PC-9 (cell line): ENCODE results near the gene ST7. TPM values are rescaled to one million over a fixed set of nuclear protein-coding genes. Genes with fewer than 3 reads are reported as not detected.

Experiments
- BruUV-seq: library from RNA; stranded (reverse); fragments of 400-500 nt; replicated peaks from 2 replicates; lab custom pipeline; 2021; lab: Mats Ljungman, UMichigan
- CTCF ChIA-PET: fragments of 300-600 bp; sonication (Branson Sonifier 250); formaldehyde crosslinking; loops from one replicate; lab custom pipeline; 2022; ENCODE audit warnings: antibody characterized with exemption; lab: Charles Lee
- POLR2A ChIA-PET: fragments of 300-600 bp; sonication (Branson Sonifier 250); formaldehyde crosslinking; loops from one replicate; lab custom pipeline; 2022; ENCODE audit warnings: antibody characterized with exemption; ENCODE audit not compliant: unreplicated experiment; lab: Charles Lee
- DNase-seq, 2 experiments: peaks; one replicate each; pipeline versions ENCODE4 v3.0.0 to v3.0.0-alpha.2; 2015 to 2022; ENCODE audit warnings: mixed read lengths in 1 of 2
- H2AFZ ChIP-seq: fragments of 200-600 bp; sonication (generic); 2 replicates; pipeline ENCODE4 v1.8.1; 2017; ENCODE audit warnings: antibody characterized with exemption
- H3F3A ChIP-seq: fragments of 200-600 bp; sonication (generic); 2 replicates; pipeline ENCODE4 v1.8.1; 2017; ENCODE audit warnings: antibody characterized with exemption, mild to moderate bottlenecking, low read depth; ENCODE audit not compliant: insufficient read depth
- H3K27ac ChIP-seq: fragments of 200-600 bp; sonication (generic); 2 replicates; pipeline ENCODE4 v1.6.1; 2016; ENCODE audit warnings: mixed run types
- H3K27me3 ChIP-seq: fragments of 200-600 bp; sonication (generic); 2 replicates; pipeline ENCODE4 v1.6.1; 2016; ENCODE audit warnings: low read depth, mixed run types; ENCODE audit not compliant: insufficient read depth
- H3K36me3 ChIP-seq: fragments of 200-600 bp; sonication (generic); 2 replicates; pipeline ENCODE4 v1.6.1; 2016; ENCODE audit warnings: low read depth, mixed run types
- H3K4me1 ChIP-seq: fragments of 200-600 bp; sonication (generic); replicated peaks from 2 replicates; pipeline ENCODE4 v1.6.1; 2016; ENCODE audit warnings: mixed run types; ENCODE audit not compliant: insufficient read depth
- H3K4me2 ChIP-seq: fragments of 200-600 bp; sonication (generic); 2 replicates; pipeline ENCODE4 v1.6.1; 2017; ENCODE audit warnings: mixed run types
- H3K4me3 ChIP-seq: fragments of 200-600 bp; sonication (generic); 2 replicates; pipeline ENCODE4 v1.6.1; 2016; ENCODE audit warnings: mixed run types
- H3K79me2 ChIP-seq: fragments of 200-600 bp; sonication (generic); 2 replicates; pipeline ENCODE4 v1.6.1; 2017; ENCODE audit warnings: low read depth, mixed run types
- H3K9me2 ChIP-seq: fragments of 200-600 bp; sonication (generic); 2 replicates; pipeline ENCODE4 v1.8.1; 2017; ENCODE audit warnings: mild to moderate bottlenecking; ENCODE audit not compliant: insufficient read depth
- H3K9me3 ChIP-seq: fragments of 200-600 bp; sonication (generic); 2 replicates; pipeline ENCODE4 v1.8.1; 2016; ENCODE audit warnings: low read depth; ENCODE audit not compliant: insufficient read depth
- H4K20me1 ChIP-seq: fragments of 200-600 bp; sonication (generic); 2 replicates; pipeline ENCODE4 v1.8.1; 2017; ENCODE audit not compliant: insufficient read depth
- EZH2 ChIP-seq: fragments of 200-600 bp; sonication (generic); IDR thresholded peaks from 2 replicates; pipeline ENCODE4 v1.8.0; 2017; ENCODE audit warnings: antibody characterized with exemption, low read depth
- intact Hi-C: fragments of 100-400 bp; cut with micrococcal nuclease; formaldehyde crosslinking; loops from one replicate; pipeline ENCODE4 v1.10.0; 2022; ENCODE audit not compliant: unreplicated experiment
- total RNA-seq: library from RNA; stranded (reverse); gene quantifications from 2 replicates; pipeline ENCODE4 v1.2.3, GENCODE V29; 2021
- TF ChIP-seq, protein P1 (sequence below): fragments of 200-600 bp; sonication (generic); conservative IDR thresholded peaks from 2 replicates; pipeline ENCODE4 v1.6.1; 2017; ENCODE audit warnings: mixed run types, antibody characterized with exemption, mild to moderate bottlenecking, moderate library complexity

Gene ST7
- total RNA-seq, 1 experiment from 2014 or later: 25.8 TPM

DNA sequence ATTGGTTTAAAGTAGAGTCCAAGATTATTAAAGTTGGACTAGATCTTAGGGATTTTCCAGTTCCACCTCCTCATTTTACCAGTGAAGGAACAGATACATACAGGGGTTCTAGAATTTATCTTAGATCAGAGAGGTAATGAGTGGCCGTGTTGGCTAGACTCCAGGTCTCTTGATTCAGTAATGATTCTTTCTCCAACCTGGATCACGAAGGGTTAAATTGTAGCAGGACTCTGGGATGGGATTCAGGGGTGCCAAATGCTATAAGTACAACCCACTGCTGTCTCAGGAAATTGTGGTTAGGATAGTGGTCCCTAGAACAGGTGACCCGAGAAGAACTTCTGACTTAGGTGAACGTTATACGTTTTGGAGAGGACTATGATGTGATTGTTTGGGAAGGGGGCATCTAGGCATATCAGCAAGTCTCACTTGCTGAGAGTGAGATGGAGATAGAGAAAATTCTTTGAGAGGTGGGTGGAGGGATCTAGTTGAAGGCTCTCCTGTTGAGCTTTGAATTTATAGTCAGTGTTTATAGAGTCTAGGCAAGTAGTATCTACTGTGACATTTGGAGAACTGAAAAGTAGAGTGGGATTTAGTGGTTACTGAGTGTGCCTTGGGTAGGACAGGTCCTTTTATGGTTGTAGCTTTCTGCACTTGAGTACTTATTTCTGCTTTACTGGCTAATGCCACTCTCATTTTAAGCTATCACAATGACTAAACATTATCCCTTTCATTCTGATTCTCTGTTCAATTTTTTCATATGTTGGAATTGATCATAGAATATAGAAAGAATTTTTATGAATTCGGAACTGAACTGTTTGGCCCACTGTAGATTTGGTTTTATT, 58.3 kb downstream of the ST7 start:
- no peak overlapping the region for H3K4me2 ChIP-seq
- H3K4me3 ChIP-seq: no peak overlapping the region
- H3K9me2 ChIP-seq: no peaks in the 10 kb centered on the region; the same call in 1 of the 2 replicates
- no TSS peak for BruUV-seq
- no peaks in the 10 kb centered on the region for H3K27me3 ChIP-seq
- intact Hi-C loops: no loop called here
- no peak for DNase-seq
- H3K4me1 ChIP-seq: no peaks in the 10 kb centered on the region
- TF ChIP-seq, protein P1, sequence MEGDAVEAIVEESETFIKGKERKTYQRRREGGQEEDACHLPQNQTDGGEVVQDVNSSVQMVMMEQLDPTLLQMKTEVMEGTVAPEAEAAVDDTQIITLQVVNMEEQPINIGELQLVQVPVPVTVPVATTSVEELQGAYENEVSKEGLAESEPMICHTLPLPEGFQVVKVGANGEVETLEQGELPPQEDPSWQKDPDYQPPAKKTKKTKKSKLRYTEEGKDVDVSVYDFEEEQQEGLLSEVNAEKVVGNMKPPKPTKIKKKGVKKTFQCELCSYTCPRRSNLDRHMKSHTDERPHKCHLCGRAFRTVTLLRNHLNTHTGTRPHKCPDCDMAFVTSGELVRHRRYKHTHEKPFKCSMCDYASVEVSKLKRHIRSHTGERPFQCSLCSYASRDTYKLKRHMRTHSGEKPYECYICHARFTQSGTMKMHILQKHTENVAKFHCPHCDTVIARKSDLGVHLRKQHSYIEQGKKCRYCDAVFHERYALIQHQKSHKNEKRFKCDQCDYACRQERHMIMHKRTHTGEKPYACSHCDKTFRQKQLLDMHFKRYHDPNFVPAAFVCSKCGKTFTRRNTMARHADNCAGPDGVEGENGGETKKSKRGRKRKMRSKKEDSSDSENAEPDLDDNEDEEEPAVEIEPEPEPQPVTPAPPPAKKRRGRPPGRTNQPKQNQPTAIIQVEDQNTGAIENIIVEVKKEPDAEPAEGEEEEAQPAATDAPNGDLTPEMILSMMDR: no peak
- no peak for TF ChIP-seq EZH2
- H3F3A ChIP-seq: peaks cover 9% of the 10 kb centered on the region; the same call in 1 of the 2 replicates
- H3K9me3 ChIP-seq: no peaks in the 10 kb centered on the region
- H2AFZ ChIP-seq: no peak overlapping the region
- no peak overlapping the region for H3K27ac ChIP-seq
- H4K20me1 ChIP-seq: no peaks in the 10 kb centered on the region
- peaks cover 20% of the 10 kb centered on the region; the same call in 1 of the 2 replicates for H3K79me2 ChIP-seq
- POLR2A ChIA-PET: no interaction called here
- CTCF ChIA-PET: no interaction called here
- no peaks in the 10 kb centered on the region for H3K36me3 ChIP-seq

DNA sequence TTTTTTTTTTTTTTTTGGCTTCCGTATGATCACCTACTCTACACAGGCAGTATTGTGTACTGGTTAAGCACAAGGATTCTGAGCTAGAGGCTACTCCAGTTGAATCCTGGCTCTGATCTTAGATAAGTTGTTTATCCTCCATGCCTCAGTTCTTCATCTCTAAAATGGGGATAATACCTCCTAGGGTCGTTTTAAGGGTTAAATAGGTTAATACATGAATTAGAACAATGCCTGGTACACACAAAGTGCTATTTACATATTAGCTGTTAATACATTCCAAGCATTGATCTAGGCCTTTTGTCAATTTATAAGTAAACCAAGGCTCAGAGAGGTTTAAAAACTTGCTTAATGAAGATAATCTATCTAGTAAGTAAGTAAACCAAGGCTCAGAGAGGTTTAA, 59.0 kb downstream of the ST7 start:
- Histone ChIP-seq H3K9me3 (no peaks in the 10 kb centered on the region), H3K27me3 (no peaks in the 10 kb centered on the region), H4K20me1 (no peaks in the 10 kb centered on the region), H3K79me2 (peaks cover 13% of the 10 kb centered on the region; the same call in 1 of the 2 replicates), H3F3A (peaks cover 9% of the 10 kb centered on the region; the same call in 1 of the 2 replicates), H3K9me2 (no peaks in the 10 kb centered on the region; the same call in 1 of the 2 replicates), H3K4me1 (no peaks in the 10 kb centered on the region), H3K36me3 (no peaks in the 10 kb centered on the region), H3K27ac (no peak overlapping the region), H3K4me2 (no peak overlapping the region), H3K4me3 (no peak overlapping the region), H2AFZ (no peak overlapping the region)
- ChIA-PET CTCF (no interaction called here), POLR2A (no interaction called here)
- no peak for DNase-seq
- TF ChIP-seq, protein P1: no peak
- no peak for TF ChIP-seq EZH2
- intact Hi-C loops: no loop called here
- no TSS peak for BruUV-seq

DNA sequence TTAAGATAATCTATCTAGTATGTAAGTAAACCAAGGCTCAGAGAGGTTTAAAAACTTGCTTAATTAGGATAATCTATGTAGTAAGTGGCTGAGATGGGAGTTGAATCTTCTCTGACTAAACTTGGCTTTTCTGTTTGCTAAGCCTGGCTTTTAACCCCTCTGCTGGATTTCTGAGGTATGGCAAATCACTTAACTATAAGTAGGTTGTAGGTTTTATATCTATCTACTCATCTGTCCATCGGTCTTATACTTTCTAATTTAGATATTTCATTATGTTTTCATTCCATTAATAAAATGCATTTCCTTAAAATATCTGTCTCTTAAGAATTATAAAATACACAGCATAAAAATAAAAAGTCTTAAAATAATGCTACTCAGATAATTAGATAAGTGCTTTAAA, 59.4 kb downstream of the ST7 start:
- H3F3A ChIP-seq: peaks cover 9% of the 10 kb centered on the region; the same call in 1 of the 2 replicates
- TF ChIP-seq EZH2: no peak
- TF ChIP-seq, protein P1: peak; percentile 51
- no peak overlapping the region for H3K4me2 ChIP-seq
- no peak overlapping the region for H2AFZ ChIP-seq
- no peak overlapping the region for H3K27ac ChIP-seq
- no peaks in the 10 kb centered on the region for H4K20me1 ChIP-seq
- H3K27me3 ChIP-seq: no peaks in the 10 kb centered on the region
- H3K79me2 ChIP-seq: peaks cover 13% of the 10 kb centered on the region; the same call in 1 of the 2 replicates
- intact Hi-C loops: no loop called here
- no peaks in the 10 kb centered on the region; the same call in 1 of the 2 replicates for H3K9me2 ChIP-seq
- no peaks in the 10 kb centered on the region for H3K4me1 ChIP-seq
- POLR2A ChIA-PET: no interaction called here
- no TSS peak for BruUV-seq
- no peak overlapping the region for H3K4me3 ChIP-seq
- DNase-seq: no peak
- CTCF ChIA-PET: no interaction called here
- no peaks in the 10 kb centered on the region for H3K9me3 ChIP-seq
- H3K36me3 ChIP-seq: no peaks in the 10 kb centered on the region
